ENCODE measurements around the gene DDX51.

DDX51 gene

DNA sequence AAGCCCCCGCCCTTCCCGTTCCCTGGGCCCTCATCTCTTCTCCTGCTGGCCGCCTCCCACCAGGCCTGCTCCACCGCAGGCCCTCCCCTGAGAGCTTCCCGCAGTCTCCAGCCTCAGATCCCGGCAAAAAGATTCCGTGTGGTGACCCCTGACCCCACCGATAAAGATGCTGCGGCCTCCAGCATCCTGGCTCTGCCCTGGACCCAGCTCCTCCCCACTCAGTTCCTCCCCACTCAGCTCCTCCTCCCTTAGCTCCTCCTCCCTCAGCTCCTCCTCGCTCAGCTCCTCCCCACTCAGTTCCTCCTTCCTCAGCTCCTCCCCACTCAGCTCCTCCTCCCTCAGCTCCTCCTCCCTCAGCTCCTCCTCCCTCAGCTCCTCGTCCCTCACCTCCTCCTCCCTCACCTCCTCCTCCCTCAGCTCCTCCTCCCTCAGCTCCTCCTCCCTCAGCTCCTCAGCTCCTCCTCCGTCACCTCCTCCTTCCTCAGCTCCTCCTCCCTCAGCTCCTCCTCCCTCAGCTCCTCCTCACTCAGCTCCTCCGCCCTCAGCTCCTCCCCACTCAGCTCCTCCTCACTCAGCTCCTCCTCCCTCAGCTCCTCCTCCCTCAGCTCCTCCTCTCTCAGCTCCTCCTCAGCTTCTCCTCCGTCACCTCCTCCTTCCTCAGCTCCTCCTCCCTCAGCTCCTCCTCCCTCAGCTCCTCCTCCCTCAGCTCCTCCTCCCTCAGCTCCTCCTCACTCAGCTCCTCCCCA, 17.1 kb upstream of the DDX51 start:
- no peak overlapping the region for H3K4me3 ChIP-seq (replicated peaks; ENCODE audit: low read depth, low read length)
- no peak for DNase-seq (ENCODE audit: extremely low read depth, low read depth)
- TF ChIP-seq, protein P1, sequence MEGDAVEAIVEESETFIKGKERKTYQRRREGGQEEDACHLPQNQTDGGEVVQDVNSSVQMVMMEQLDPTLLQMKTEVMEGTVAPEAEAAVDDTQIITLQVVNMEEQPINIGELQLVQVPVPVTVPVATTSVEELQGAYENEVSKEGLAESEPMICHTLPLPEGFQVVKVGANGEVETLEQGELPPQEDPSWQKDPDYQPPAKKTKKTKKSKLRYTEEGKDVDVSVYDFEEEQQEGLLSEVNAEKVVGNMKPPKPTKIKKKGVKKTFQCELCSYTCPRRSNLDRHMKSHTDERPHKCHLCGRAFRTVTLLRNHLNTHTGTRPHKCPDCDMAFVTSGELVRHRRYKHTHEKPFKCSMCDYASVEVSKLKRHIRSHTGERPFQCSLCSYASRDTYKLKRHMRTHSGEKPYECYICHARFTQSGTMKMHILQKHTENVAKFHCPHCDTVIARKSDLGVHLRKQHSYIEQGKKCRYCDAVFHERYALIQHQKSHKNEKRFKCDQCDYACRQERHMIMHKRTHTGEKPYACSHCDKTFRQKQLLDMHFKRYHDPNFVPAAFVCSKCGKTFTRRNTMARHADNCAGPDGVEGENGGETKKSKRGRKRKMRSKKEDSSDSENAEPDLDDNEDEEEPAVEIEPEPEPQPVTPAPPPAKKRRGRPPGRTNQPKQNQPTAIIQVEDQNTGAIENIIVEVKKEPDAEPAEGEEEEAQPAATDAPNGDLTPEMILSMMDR (IDR thresholded peaks at IDR 0.05; ENCODE audit: low read depth, low read length, missing control alignments) = no peak

DNA sequence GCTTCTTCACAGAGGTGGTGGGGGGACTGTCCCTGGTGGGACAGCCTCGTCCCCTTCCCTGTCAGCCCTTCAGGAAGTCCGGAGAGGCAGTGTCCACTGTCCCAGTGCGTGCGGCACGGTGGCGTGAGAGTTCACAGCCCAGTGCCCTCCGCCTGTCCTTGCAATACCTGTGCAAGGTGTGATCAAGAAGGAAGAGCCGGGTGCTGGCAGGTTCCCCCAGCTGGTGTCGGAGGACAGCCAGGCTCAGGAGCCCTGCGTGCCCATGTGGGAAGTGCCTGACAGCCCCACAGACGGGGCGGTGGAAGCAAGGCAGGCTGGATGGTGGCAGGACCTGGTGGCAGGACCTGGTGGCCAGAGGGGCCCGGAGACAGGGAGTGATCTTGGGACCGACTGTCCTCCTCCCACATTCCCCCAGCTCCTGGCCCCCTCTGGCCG, 16.5 kb upstream of the DDX51 start:
- TF ChIP-seq, protein P1 (IDR thresholded peaks at IDR 0.05; ENCODE audit: low read depth, low read length, missing control alignments) = no peak

GRCh38 chr12:132160016-132160415, 15.9 kb upstream of the DDX51 start:
- no peak for DNase-seq (ENCODE audit: extremely low read depth, low read depth)
- TF ChIP-seq, protein P1 (IDR thresholded peaks at IDR 0.05; ENCODE audit: low read depth, low read length, missing control alignments) = no peak
- no peak overlapping the region for H3K4me3 ChIP-seq (replicated peaks; ENCODE audit: low read depth, low read length)

More for the DNA sequence above, 16.5 kb upstream of the DDX51 start:
- no peak for DNase-seq (ENCODE audit: extremely low read depth, low read depth)
- H3K4me3 ChIP-seq (replicated peaks; ENCODE audit: low read depth, low read length) = no peak overlapping the region

- no peak for DNase-seq (ENCODE audit: extremely low read depth, low read depth)
- TF ChIP-seq, protein P1 (IDR thresholded peaks at IDR 0.05; ENCODE audit: low read depth, low read length, missing control alignments) = no peak
- no peak overlapping the region for H3K4me3 ChIP-seq (replicated peaks; ENCODE audit: low read depth, low read length)
These were observed 15.5 kb upstream of the DDX51 start for GRCh38 chr12:132159555-132160003.

DNA sequence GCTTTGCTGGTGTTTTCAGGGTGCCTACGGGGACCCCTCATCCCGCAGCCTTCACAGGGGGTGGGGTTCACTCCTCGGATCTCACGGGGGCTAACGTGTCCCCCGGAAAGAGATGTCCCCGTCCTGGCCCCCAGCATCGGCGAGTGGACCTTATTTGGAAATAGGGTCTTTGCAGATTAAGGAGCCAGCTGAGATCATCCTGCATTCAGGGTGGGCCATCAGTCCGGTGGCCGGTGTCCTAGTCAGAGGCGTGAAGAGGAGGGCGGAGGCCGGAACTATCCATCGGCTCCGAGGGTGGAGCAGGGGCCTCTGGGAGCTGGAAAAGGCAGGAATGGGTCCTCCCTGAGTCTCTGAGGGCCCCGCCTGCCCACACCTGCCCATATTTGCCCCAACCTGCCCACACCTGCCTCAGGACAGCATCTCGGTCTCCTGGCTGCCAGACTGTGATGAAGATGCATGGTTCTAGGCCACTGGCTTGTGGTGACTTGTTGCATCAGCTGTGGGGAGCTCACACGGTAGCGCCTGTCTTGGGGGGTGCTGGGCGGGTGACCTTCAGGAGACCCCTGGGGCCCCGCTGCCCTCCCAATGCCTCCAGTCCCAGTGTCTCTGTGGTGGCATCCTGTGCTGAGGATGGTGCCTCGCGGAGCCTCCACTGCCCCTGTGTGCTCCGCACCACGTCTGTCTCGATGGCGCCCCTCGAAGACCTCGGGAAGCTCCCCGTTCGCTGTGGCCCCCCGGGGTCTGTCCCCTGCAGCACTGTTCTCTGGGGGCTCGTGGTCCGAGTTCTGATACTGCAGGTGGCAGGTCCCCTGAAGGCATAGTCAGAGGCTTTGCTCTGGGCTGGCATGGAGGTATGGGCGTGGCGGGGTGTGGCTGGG, 14.8 kb upstream of the DDX51 start:
- TF ChIP-seq, protein P1 (IDR thresholded peaks at IDR 0.05; ENCODE audit: low read depth, low read length, missing control alignments) = no peak
- no peak overlapping the region for H3K4me3 ChIP-seq (replicated peaks; ENCODE audit: low read depth, low read length)
- no peak for DNase-seq (ENCODE audit: extremely low read depth, low read depth)

DNA sequence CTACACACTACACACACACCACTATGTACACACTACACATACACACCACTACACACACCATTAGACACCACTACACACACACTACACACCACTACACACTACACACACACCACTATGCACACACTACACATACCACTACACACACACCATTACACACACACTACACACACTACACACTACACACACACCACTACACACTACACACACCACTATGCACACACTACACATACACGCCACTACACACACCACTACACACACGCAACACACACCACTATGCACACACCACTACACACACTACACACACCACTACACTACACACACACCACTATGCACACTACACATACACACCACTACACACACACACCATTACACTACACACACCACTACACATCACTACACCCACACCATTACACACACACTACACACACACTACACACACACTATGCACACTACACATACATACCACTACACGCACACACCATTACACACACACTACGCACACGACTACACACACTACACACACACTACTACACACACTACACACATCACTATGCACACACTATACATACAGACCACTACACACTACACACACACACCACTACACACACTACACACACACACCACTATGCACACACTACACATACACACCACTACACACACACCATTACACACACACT, 13.8 kb upstream of the DDX51 start:
- DNase-seq (ENCODE audit: extremely low read depth, low read depth) = no peak
- no peak overlapping the region for H3K4me3 ChIP-seq (replicated peaks; ENCODE audit: low read depth, low read length)
- TF ChIP-seq, protein P1 (IDR thresholded peaks at IDR 0.05; ENCODE audit: low read depth, low read length, missing control alignments) = no peak
